HG03039 (cell line): Measurements from ENCODE around the gene PEX11B.

ENCODE experiments used
- ATAC-seq: cut with Tn5 transposase; IDR thresholded peaks from one replicate; pipeline ENCODE4 v1.9.1; 2021; ENCODE audit warnings: mild to moderate bottlenecking, moderate library complexity; ENCODE audit not compliant: unreplicated experiment

The PEX11B gene

DNA sequence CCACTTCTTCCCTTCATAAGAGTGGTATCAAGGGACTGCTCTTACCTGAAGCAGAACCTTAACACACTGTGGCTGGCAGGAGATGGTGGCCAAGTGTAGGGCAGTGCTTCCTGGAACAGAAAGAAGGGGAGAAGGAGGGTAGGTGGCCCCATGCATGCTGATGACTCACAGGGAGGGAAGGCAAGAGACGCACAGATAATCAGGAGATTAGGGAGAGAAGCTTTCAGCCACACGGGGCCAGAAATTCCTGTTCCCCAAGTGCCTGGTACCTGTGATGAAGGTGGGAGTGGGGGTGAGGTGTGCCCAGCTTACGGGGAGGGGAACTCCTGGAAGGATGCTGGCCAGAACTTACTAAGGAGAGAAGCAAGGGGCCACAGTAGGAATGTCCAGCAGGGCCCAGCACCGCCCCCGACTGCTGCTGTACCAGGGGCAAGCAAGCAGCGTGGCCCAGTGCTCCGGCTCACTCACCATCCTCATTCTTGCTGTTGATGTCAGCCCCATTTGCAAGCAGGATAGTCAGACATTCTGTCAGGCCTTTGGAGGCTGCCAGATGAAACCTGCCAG, 40.5 kb downstream of the PEX11B start:
- ATAC-seq, result no peak

DNA sequence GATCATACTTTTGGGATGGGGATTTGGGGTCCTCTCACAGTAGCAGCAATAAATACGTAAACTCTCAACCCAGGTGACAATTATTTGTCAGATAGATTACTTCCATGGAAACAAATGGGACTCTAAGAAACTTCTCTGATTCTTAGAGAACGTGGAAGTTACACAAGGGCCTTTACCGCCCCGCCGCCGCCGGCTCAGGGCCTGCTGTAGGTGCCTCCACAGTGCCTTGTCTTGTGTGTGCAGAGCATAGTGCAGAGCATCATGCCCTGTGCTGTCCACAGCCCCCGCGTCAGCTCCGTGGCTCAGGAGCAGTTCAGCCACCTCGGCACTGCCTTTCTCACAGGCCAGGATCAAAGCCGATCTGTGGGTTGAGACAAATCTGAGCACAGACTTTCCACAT, 43.9 kb downstream of the PEX11B start:
- no peak for ATAC-seq

- no peak for ATAC-seq
These were observed 46.3 kb downstream of the PEX11B start for GRCh38 chr1:145871994-145872924.

DNA sequence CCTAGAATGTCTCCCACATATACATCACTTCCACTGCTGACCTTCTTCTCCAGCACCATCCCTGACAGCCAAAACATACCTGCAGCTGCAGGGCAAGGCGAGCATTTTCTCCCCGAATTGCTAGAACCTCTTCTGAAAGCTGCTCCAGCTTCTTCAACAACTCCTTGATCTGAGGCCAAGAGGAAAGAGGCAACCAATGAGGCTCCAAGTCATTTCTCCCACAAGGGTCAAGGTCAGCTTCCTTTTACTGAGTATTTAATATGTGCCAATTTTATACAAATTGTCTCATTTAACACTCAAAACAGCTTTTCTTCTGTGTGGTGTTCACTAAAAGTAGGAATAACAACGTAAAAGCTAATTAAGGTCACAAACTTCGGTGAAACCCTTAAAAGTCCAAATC, 50.3 kb downstream of the PEX11B start:
- ATAC-seq, result no peak

- no peak for ATAC-seq
These were observed 55.1 kb downstream of the PEX11B start for GRCh38 chr1:145863282-145864018.
